HepG2 (cell line): Measurements from ENCODE around the gene FAM222B. TPM values are rescaled to one million over a fixed set of nuclear protein-coding genes. Genes with fewer than 3 reads are reported as not detected.

ENCODE experiments used
- ARNT2 ChIP-seq: sonication (generic); formaldehyde crosslinking; IDR thresholded peaks from 2 replicates; pipeline ENCODE4 v1.8.0; 2022; ENCODE audit warnings: mild to moderate bottlenecking, low read depth, missing genetic modification reagents, moderate library complexity
- ATF7-NPFF ChIP-seq: sonication (generic); formaldehyde crosslinking; IDR thresholded peaks from 2 replicates; pipeline ENCODE4 v1.8.1; 2023; ENCODE audit warnings: mild to moderate bottlenecking, low read depth, missing genetic modification reagents, moderate library complexity
- GMEB1 ChIP-seq: sonication (generic); formaldehyde crosslinking; IDR thresholded peaks from 2 replicates; pipeline ENCODE4 v1.5.1; 2020; ENCODE audit warnings: missing genetic modification reagents, mild to moderate bottlenecking, borderline replicate concordance
- HMGXB4 ChIP-seq, 2 experiments: sonication (generic) in 1 of 2; formaldehyde crosslinking in 1 of 2; IDR thresholded peaks; 2 replicates each; pipeline versions ENCODE4 v1.4.0 to v1.6.1; 2018 to 2020; ENCODE audit warnings: missing genetic modification reagents in 2 of 2, borderline replicate concordance in 1 of 2, low read depth in 1 of 2, mild to moderate bottlenecking in 1 of 2, missing biosample characterization in 1 of 2
- HNF1B ChIP-seq: sonication (generic); formaldehyde crosslinking; IDR thresholded peaks from 2 replicates; pipeline ENCODE4 v1.5.1; 2020; ENCODE audit warnings: mild to moderate bottlenecking, moderate library complexity, missing genetic modification reagents
- HOXA7 ChIP-seq: sonication (generic); formaldehyde crosslinking; IDR thresholded peaks from 2 replicates; pipeline ENCODE4 v1.8.1; 2022; ENCODE audit warnings: mild to moderate bottlenecking, missing genetic modification reagents, moderate library complexity
- NKX3-1 ChIP-seq: sonication (generic); formaldehyde crosslinking; IDR thresholded peaks from 2 replicates; pipeline ENCODE4 v1.5.0; 2020; ENCODE audit warnings: missing genetic modification reagents
- PRDM10 ChIP-seq: sonication (generic); formaldehyde crosslinking; IDR thresholded peaks from 2 replicates; pipeline ENCODE4 v1.4.0; 2020; ENCODE audit warnings: low read depth, missing genetic modification reagents
- SALL1 ChIP-seq: sonication (generic); formaldehyde crosslinking; IDR thresholded peaks from 2 replicates; pipeline ENCODE4 v1.8.0; 2022; ENCODE audit warnings: mild to moderate bottlenecking, missing genetic modification reagents
- ZNF543 ChIP-seq: sonication (generic); formaldehyde crosslinking; IDR thresholded peaks from 2 replicates; pipeline ENCODE4 v1.4.0; 2020; ENCODE audit warnings: mild to moderate bottlenecking, missing genetic modification reagents
- ZNF704 ChIP-seq: sonication (generic); formaldehyde crosslinking; IDR thresholded peaks from 2 replicates; pipeline ENCODE4 v1.8.1; 2023; ENCODE audit warnings: mild to moderate bottlenecking, inconsistent platforms, moderate library complexity, missing genetic modification reagents, borderline replicate concordance
- polyA plus RNA-seq, 8 experiments: library from polyadenylated mRNA; depleted of rRNA in 3 of 8; stranded (reverse) in 7 of 8; unstranded in 1 of 8; fragments of >200 nt; fragmentation: Illumina TruSeq in 4 of 8; extraction: Trizol in 4 of 8; gene quantifications; 2 replicates each; pipeline versions ENCODE4 v1.2.1 to v1.2.3, GENCODE V29; 2011 to 2016; ENCODE audit warnings: low read depth in 4 of 8, missing spikeins in 1 of 8, mixed read lengths in 1 of 8; ENCODE audit not compliant: insufficient read depth in 1 of 8
- total RNA-seq, 5 experiments: library from RNA; depleted of rRNA; stranded (reverse); fragments of >200 nt; fragmentation: Illumina TruSeq; extraction: Trizol; gene quantifications; 2 replicates each; pipeline ENCODE4 v1.2.3, GENCODE V29; 2016; ENCODE audit warnings: low read depth in 1 of 5

Gene FAM222B
- total and polyA plus RNA-seq, 2 of the 13 experiments (the other 11 are each of a cell fraction or from before 2014, with no cell fraction given) = 3.5 to 7.3 TPM

- TF ChIP-seq HNF1B (CRISPR knock-in tag) = peak; percentile 15; the same call in 1 of the 2 replicates
- TF ChIP-seq HOXA7 (CRISPR knock-in tag) = no peak
- TF ChIP-seq NKX3-1 (CRISPR knock-in tag) = 0 out of 2 replicates have a peak, but pooled peaks have one; percentile 27
- no peak for TF ChIP-seq PRDM10 (CRISPR knock-in tag)
- TF ChIP-seq ZNF543 (CRISPR knock-in tag) = peak; percentile 55; the same call in 1 of the 2 replicates
- peak; percentile 72; the same call in 1 of the 2 replicates for TF ChIP-seq ATF7-NPFF (CRISPR knock-in tag)
- TF ChIP-seq GMEB1 (CRISPR knock-in tag) = peak; percentile 38; the same call in 1 of the 2 replicates
- peak; percentile 45; the same call in 1 of the 2 replicates for TF ChIP-seq SALL1 (CRISPR knock-in tag)
- 0 out of 2 replicates have a peak, but pooled peaks have one; percentile 45 for TF ChIP-seq ZNF704 (CRISPR knock-in tag)
- TF ChIP-seq ARNT2 = peak; percentile 56; the same call in 1 of the 2 replicates
- peak; percentile 39 to 80; a peak in 3 of 4 replicates for TF ChIP-seq HMGXB4 (CRISPR knock-in tag; IDR thresholded peaks at IDR 0.05; ENCODE audit: borderline replicate concordance in 1 of 2, low read depth in 1 of 2)
Observed at GRCh38 chr17:28842282-28843012, at the start of gene FAM222B (continued).
